ENCODE data around the gene TMEM86B.

GRCh38 chr19:55216461-55217198 lies 11.9 kb downstream of the TMEM86B start:
- TF ChIP-seq EZH2 (IDR thresholded peaks at IDR 0.05; ENCODE audit: low read depth) = no peak
- no peak for TF ChIP-seq CTCF (conservative IDR thresholded peaks at IDR 0.05)

Measured in PC-9 (cell line).